Fibroblast of pulmonary artery (primary cell): ENCODE results near the gene RPRD2.
A peak's percentile ranks its signal among the peaks of the same experiment; 100 is the strongest.

ENCODE experiments used
- DNase-seq: peaks from one replicate; pipeline ENCODE4 v3.0.0-alpha.2; 2010; ENCODE audit warnings: low read depth
- H3K4me3 ChIP-seq: replicated peaks from 2 replicates; pipeline ENCODE4 v1.5.1; 2011; ENCODE audit warnings: low read depth, mild to moderate bottlenecking, control low read depth, low read length, moderate library complexity
- CTCF ChIP-seq: IDR thresholded peaks from 2 replicates; pipeline ENCODE4 v1.5.1; 2011; ENCODE audit warnings: mild to moderate bottlenecking, control low read depth, low read length, inconsistent platforms; ENCODE audit errors: missing control alignments

RPRD2 gene

DNA sequence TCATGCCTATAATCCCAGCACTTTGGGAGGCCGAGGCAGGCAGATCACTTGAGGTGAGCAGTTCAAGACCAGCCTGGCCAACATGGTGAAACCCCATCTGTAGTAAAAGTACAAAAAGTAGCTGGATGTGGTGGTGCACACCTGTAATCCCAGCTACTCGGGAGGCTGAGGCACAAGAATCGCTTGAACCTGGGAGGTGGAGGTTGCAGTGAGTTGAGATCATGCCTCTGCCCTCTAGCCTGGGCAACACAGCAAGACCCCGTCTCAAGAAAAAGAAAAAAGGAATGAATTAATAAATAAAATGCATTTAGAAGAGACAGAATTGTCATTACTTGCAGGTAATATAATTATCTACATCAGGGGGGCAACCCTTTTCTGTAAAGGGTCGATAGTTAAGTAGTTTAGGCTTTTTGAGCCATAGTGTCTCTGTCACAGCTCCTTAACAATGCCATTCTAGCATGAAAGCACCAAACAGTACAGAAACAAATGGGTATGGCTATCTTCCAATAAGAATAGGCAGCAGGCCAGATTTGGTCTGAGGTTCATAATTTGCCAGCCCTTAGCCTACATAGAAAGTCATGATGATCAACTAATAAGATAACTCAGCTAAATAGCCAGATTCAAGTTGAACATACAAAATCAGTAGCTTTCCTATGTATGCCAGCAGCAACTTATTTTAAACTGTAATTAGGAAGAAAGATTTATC is 56.8 kb downstream of the RPRD2 start:
- no peak overlapping the region for H3K4me3 ChIP-seq
- TF ChIP-seq CTCF, result no peak
- DNase-seq, result peak; percentile 59

GRCh38 chr1:150422541-150422940 is 58.6 kb downstream of the RPRD2 start:
- DNase-seq, result no peak
- TF ChIP-seq CTCF, result no peak
- H3K4me3 ChIP-seq, result no peak overlapping the region

DNA sequence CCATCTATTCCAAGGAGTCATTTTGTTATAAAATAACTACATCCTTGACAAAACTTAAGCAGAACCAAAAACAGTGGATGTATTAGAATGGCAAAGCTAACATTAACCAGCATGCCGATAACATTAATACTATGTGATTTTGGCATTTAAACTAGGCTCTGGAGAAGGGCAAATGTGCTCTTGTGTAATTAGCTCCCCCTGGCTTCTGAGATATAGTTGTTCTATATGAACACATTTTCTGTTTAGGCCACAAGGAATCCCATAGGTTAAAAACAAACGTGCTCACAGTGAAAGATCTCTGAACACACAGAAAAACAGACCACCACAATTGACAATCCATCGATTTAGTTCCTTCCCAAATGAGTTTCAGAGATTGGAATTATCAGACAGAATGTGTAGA is 65.9 kb downstream of the RPRD2 start:
- H3K4me3 ChIP-seq, result no peak overlapping the region
- DNase-seq, result peak; percentile 37
- peak; percentile 32 for TF ChIP-seq CTCF

- TF ChIP-seq CTCF, result no peak
- DNase-seq, result no peak
- H3K4me3 ChIP-seq, result no peak overlapping the region
Observed at GRCh38 chr1:150441121-150441520, 77.2 kb downstream of the RPRD2 start.

GRCh38 chr1:150444232-150444631 is 80.3 kb downstream of the RPRD2 start:
- TF ChIP-seq CTCF, result no peak
- H3K4me3 ChIP-seq, result no peak overlapping the region
- no peak for DNase-seq

DNA sequence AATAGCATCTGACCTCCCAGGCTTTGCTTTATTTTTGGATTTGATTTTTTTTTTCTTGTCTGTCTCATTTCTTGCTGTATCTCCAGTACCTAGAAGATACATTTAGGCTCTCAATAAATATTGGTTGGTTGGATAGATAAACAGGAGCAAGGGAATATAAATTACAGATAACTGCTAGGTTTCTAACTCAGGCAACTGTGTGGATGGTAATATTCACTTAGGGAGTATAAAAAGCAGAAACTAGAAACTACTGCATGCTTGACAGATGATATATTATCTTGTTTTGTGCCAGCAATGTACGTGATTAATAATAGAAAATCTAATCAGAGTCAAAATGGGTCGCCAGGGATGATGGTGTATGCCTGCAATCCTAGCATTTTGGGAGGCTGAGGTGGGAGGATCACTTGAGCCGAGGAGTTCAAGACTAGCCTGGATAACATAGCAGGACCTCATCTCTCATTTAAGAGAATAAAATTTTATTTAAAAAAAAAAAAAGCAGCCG is 92.2 kb downstream of the RPRD2 start:
- no peak for DNase-seq
- no peak overlapping the region for H3K4me3 ChIP-seq
- no peak for TF ChIP-seq CTCF

DNA sequence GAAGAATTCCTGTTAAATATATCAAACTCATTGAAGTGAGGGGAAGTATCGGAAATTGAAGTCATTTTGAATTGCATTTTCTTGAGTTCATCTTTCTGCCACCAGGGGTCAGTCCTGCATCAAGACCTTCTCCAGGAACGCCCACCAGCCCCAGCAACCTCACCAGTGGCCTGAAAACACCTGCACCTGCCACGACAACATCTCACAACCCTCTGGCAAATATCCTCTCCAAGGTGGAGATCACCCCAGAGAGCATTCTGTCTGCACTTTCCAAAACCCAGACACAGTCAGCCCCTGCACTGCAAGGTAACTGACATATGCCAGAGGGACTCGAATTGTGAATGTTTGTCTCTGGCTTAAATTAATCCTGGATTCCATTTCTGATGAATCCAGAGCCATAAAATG is 100.5 kb downstream of the RPRD2 start:
- TF ChIP-seq CTCF, result peak; percentile 75
- peak; percentile 77 for DNase-seq
- no peak overlapping the region for H3K4me3 ChIP-seq
